HG03025 (cell line): Measurements from ENCODE around the gene TMEM151B.

Source experiments
- ATAC-seq: cut with Tn5 transposase; IDR thresholded peaks from one replicate; pipeline ENCODE4 v1.9.1; 2021; ENCODE audit warnings: mild to moderate bottlenecking, moderate library complexity; ENCODE audit not compliant: unreplicated experiment, low FRiP score

Gene TMEM151B

GRCh38 chr6:44355640-44356039 is 85.4 kb downstream of the TMEM151B start:
- no peak for ATAC-seq

DNA sequence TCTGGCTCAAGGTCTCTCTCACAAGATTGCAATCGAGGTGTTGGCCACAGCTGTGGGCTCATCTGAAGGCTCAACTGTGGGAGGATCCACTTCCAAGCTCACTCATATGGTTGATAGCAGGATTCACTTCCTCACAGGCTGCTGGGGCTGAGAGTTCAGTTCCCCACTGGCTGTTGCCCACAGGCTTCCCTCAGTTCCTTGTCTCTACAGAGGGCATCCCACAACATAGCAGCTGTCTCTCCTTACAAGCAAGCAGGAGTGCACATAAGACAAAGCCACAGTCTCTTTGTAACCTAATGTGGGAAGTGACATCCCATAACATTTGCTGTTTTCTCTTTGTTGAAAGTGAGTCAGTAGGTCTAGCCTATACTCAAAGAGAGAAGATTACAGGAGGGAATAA is 86.2 kb downstream of the TMEM151B start:
- no peak for ATAC-seq
